Rectal smooth muscle tissue (tissue), 1 donor: Measurements from ENCODE around the gene CREB3L1.
A peak's percentile ranks its signal among the peaks of the same experiment; 100 is the strongest.

Experiments
- H3K27ac ChIP-seq: one replicate; pipeline ENCODE4 v1.7.0; 2013; ENCODE audit warnings: low read depth, low read length, inconsistent platforms
- H3K27me3 ChIP-seq: one replicate; pipeline ENCODE4 v1.7.0; 2013; ENCODE audit warnings: low read length; ENCODE audit not compliant: control insufficient read depth, insufficient read depth
- H3K36me3 ChIP-seq: one replicate; pipeline ENCODE4 v1.7.0; 2013; ENCODE audit warnings: low read length; ENCODE audit not compliant: control insufficient read depth, insufficient read depth
- H3K4me1 ChIP-seq: one replicate; pipeline ENCODE4 v1.7.0; 2013; ENCODE audit warnings: low read length; ENCODE audit not compliant: control insufficient read depth, insufficient read depth
- H3K4me3 ChIP-seq: one replicate; pipeline ENCODE4 v1.7.0; 2013; ENCODE audit warnings: low read length
- H3K9ac ChIP-seq: one replicate; pipeline ENCODE4 v1.7.0; 2013; ENCODE audit warnings: low read length

Gene CREB3L1

DNA sequence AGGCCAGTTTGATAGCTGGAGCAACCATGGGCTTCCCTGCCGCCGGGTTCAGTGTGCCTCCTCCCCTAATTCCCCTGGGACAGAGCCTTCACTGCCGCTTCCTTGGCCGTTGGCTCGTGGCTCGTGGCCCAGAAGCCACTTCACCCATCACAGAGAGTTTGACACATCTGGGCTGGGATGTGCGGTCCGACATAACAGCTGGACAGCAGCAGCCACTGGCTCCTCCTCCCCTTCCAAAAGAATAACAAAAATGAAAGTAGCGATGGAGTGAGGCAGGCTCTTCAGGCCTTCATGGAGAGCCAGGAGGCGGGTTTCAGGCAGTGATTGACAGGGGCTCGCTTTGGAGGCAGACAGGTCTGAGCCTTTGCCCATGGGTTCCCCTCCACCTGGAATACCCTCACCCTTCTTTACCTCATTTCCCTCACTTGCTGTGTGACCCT is 8.2 kb downstream of the CREB3L1 start:
- H3K9ac ChIP-seq, result no peak overlapping the region
- H3K4me1 ChIP-seq, result peaks cover 6% of the 10 kb centered on the region
- no peak overlapping the region for H3K4me3 ChIP-seq
- H3K27me3 ChIP-seq, result no peaks in the 10 kb centered on the region
- H3K36me3 ChIP-seq, result no peaks in the 10 kb centered on the region
- no peak overlapping the region for H3K27ac ChIP-seq

- H3K4me1 ChIP-seq, result peaks cover 17% of the 10 kb centered on the region
- H3K36me3 ChIP-seq, result no peaks in the 10 kb centered on the region
- H3K4me3 ChIP-seq, result no peak overlapping the region
- no peaks in the 10 kb centered on the region for H3K27me3 ChIP-seq
- H3K9ac ChIP-seq, result no peak overlapping the region
- H3K27ac ChIP-seq, result no peak overlapping the region
Measured at GRCh38 chr11:46286789-46287188, 9.3 kb downstream of the CREB3L1 start.

DNA sequence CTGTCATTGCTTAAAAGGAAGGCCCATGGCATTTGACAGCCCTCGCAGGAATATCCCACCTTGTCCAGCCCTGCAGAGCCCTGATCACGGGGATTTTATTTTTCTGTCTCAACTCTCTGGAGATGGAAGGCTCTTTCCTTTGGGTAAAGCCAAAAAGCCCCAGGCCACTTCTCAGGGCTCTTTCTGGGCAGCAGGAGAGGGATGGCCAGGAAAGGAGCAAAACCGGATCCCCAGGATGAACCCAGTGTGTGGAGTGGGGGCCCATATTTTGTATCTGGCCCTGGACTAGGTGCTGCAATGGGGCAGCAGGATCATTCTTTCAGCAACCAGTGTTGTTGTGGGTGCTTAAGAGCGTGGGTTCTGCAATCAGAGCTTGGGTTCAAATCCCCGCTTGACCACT is 11.0 kb downstream of the CREB3L1 start:
- Histone ChIP-seq H3K27me3 (no peaks in the 10 kb centered on the region), H3K4me1 (peaks cover 21% of the 10 kb centered on the region), H3K4me3 (no peak overlapping the region), H3K36me3 (no peaks in the 10 kb centered on the region), H3K9ac (no peak overlapping the region), H3K27ac (no peak overlapping the region)

DNA sequence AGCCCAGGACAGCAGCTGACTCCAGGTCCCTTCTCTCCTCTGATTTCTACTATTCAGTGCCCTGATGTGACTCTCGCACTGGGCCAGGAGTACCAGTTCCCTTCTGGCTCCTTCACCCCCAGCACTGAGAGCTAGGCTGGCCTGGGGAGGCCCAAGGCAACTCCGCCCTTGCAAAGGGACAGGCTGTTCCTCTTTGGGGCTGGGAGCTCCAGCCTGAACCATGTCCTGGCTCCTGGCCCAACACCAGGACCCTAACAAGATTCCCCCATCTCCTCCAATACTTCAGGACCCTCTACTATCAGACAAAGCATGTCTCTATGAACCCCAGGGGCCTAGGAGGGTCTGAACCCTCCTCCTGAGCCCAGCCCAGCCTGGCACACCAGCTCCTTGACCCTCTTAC is 12.5 kb downstream of the CREB3L1 start:
- Histone ChIP-seq H3K36me3 (no peaks in the 10 kb centered on the region), H3K27ac (no peak overlapping the region), H3K27me3 (peaks cover 1% of the 10 kb centered on the region), H3K4me1 (peaks cover 21% of the 10 kb centered on the region), H3K4me3 (no peak overlapping the region), H3K9ac (no peak overlapping the region)

DNA sequence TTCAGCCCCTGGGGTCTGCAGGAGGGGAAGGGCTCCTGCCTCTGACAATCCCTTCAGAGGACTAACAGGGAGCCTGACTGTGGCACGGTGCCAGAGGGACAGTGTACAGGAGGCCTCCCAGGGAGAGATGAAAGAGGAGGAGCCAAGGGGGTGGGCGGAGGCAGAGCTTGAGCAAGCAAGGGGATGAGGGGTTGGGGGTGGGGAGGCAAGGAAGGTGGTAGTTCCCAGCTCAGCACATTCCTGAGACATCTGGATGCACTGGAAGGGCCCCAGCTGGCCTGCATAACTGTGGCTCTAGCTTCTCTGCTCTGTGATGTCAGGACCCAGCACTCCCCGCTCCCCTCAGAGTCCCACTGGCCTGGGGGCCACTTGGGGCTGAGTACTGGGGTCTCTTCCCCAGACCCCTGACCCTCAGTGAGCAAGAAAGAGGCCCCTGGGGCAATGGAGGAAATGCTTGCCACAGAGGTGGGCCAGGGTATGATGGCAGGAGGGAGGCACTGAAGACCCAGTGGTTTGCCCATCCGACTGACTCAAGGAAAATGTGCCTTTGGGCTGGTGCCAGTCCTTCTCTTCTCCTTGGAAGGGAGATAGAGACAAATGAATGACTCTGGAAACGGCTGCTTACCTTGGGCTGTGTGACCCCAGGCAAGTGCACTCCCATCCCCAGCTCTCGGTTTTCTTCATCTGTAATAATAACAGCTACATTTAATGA is 13.3 kb downstream of the CREB3L1 start:
- Histone ChIP-seq H3K4me1 (peaks cover 21% of the 10 kb centered on the region), H3K9ac (no peak overlapping the region), H3K4me3 (no peak overlapping the region), H3K27me3 (peaks cover 1% of the 10 kb centered on the region), H3K36me3 (no peaks in the 10 kb centered on the region), H3K27ac (no peak overlapping the region)

DNA sequence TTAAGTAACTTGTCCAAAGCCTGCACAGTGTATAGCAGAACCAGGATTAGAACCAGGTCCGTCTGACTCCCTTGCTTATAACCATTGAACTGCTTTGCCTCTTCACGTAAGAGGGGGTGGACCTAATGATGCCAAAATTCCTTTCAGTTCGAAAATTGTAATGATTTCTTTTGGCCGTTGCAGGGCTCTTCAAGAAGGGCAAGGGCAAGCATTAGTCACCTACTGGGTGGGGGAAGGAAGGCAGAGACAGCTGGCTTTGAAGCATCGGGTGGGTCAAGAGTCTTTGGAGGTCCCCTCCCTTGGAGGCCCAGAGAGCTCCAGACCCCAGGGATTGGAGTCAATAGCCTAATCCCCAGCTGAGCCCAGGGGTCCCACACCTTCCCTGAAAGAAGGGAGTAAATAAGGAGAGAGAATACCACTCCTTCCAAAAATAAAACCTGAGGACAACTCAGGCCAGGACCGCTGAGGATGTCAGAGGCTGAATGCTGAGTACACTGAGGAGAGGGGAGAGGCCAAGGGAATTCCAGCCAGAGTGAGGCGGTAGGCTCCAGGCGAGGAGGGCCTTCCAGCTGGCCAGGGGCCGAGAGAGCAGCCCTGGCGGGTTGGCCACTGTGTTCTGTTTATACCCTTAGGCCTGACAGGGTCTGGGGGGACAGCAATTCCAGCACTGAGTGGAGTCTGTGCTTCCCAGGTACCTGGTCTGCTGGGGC is 14.1 kb downstream of the CREB3L1 start:
- H3K4me1 ChIP-seq, result peaks cover 24% of the 10 kb centered on the region
- H3K36me3 ChIP-seq, result no peaks in the 10 kb centered on the region
- H3K4me3 ChIP-seq, result no peak overlapping the region
- H3K9ac ChIP-seq, result no peak overlapping the region
- peaks cover 1% of the 10 kb centered on the region for H3K27me3 ChIP-seq
- H3K27ac ChIP-seq, result no peak overlapping the region

DNA sequence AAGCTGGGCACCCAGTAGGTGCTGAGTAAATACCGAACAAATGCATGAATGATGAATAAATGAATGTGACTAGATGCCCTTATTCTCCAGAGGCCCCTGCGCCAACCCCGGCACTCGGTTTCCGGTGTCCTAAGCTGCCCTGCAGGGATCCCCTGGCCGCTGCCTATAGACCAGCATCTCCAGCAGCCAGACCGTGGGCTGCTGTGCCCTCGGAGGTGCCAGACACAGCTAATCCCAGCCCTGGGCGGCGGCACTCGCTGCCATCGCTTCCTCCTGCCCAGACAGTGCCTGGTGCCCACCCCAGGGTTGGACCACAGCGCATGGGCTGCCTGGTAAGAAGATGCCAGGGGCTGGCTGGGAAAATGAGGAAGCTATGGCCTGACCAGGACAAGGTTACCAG is 15.6 kb downstream of the CREB3L1 start:
- Histone ChIP-seq H3K9ac (no peak overlapping the region), H3K27me3 (peaks cover 1% of the 10 kb centered on the region), H3K36me3 (no peaks in the 10 kb centered on the region), H3K4me3 (no peak overlapping the region), H3K27ac (no peak overlapping the region), H3K4me1 (peaks cover 24% of the 10 kb centered on the region)

DNA sequence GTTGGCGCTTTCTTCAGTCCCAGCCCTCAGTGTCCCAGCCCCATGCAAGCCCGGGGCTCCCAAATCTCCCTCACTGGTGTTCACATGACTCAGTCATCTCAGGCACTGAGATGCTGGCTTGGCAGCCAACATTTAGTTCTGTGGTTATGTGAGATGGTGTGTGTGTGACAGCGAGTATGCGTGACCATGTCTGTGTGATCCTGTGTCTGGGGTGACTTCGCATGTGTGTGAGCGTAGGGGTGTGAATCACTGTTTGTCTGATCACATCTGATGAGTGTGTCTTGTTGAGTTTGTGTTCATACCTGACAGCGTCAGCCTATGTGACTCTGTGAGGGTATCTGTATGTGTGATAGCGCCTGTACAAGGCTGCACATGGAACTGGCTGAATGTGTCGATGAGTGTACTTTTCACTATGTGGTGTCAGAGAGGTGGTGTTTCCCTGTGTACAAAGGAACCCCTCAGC is 16.2 kb downstream of the CREB3L1 start:
- no peaks in the 10 kb centered on the region for H3K36me3 ChIP-seq
- H3K9ac ChIP-seq, result no peak overlapping the region
- peaks cover 24% of the 10 kb centered on the region for H3K4me1 ChIP-seq
- no peak overlapping the region for H3K4me3 ChIP-seq
- no peak overlapping the region for H3K27ac ChIP-seq
- H3K27me3 ChIP-seq, result peaks cover 1% of the 10 kb centered on the region

- Histone ChIP-seq H3K36me3 (no peaks in the 10 kb centered on the region), H3K9ac (no peak overlapping the region), H3K27me3 (peaks cover 1% of the 10 kb centered on the region), H3K4me3 (peak overlapping the region; percentile 51), H3K27ac (peak overlapping the region; percentile 8), H3K4me1 (peaks cover 24% of the 10 kb centered on the region)
Measured at GRCh38 chr11:46294365-46295309, 17.2 kb downstream of the CREB3L1 start.

DNA sequence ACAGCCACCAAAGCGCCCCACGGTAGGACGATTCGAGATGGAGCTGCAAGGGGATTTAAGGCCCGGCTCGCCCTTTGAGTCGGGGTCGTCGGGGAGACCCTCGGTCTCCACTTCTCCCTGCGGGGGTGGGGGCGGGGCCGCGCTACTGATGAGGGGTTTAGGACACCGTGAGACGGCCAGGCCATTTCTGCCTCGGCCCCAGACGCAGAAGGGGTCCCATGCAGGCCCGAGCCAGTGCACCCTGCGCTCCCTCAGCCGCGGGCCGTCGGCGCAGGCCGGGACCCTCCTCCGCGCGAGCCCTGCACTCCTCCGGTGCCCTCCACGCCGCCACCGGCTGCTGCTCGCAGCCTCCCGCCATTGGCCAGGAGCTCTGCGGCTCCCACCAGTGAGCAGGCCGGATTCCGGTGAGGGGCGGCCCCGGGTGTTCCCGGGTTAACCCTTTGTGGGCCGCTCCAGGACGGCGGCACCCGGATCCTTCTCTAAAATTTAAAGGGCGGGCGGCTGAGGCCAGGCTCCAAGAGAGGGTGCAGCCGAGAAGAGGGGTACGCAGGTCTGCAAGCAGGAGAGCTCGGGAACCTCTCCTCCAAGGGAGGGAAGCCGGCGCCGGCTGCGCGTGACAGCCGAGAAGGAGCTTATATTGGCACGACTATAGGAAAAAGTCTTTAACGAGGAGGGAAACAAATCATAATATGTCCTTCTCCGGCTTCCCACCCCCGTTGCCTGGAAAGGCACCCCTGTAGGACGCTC is 18.0 kb downstream of the CREB3L1 start:
- Histone ChIP-seq H3K27me3 (peaks cover 1% of the 10 kb centered on the region), H3K27ac (peak overlapping the region; percentile 21), H3K36me3 (no peaks in the 10 kb centered on the region), H3K4me3 (peak overlapping the region; percentile 66), H3K4me1 (peaks cover 18% of the 10 kb centered on the region), H3K9ac (no peak overlapping the region)

GRCh38 chr11:46296059-46296527 is 18.6 kb downstream of the CREB3L1 start:
- H3K27ac ChIP-seq, result peak overlapping the region; percentile 18
- H3K9ac ChIP-seq, result no peak overlapping the region

More at GRCh38 chr11:46296059-46296527, 18.6 kb downstream of the CREB3L1 start:
- Histone ChIP-seq H3K4me3 (peak overlapping the region; percentile 66), H3K4me1 (peaks cover 14% of the 10 kb centered on the region), H3K36me3 (no peaks in the 10 kb centered on the region), H3K27me3 (peaks cover 1% of the 10 kb centered on the region)
